Endothelial cell (in vitro differentiated cells): ENCODE results near the gene LMBR1L. TPM values are rescaled to one million over a fixed set of nuclear protein-coding genes. Genes with fewer than 3 reads are reported as not detected.

ENCODE experiments used
- DNase-seq: peaks from one replicate; pipeline ENCODE4 v3.0.0; 2021; ENCODE audit warnings: low spot score
- H3K27ac Mint-ChIP-seq: one replicate; pipeline ENCODE4 v1.8.0; 2021; ENCODE audit warnings: mixed read lengths, inconsistent platforms; ENCODE audit not compliant: unreplicated experiment
- H3K27me3 Mint-ChIP-seq: one replicate; pipeline ENCODE4 v1.8.0; 2021; ENCODE audit warnings: mild to moderate bottlenecking, moderate library complexity, mixed read lengths, inconsistent platforms; ENCODE audit not compliant: unreplicated experiment
- H3K36me3 Mint-ChIP-seq: one replicate; pipeline ENCODE4 v1.8.0; 2021; ENCODE audit warnings: mild to moderate bottlenecking, low read depth, mixed read lengths, inconsistent platforms; ENCODE audit not compliant: unreplicated experiment
- H3K4me1 Mint-ChIP-seq: one replicate; pipeline ENCODE4 v1.8.0; 2021; ENCODE audit warnings: mild to moderate bottlenecking, mixed read lengths, inconsistent platforms; ENCODE audit not compliant: unreplicated experiment
- H3K4me3 Mint-ChIP-seq: one replicate; pipeline ENCODE4 v1.8.0; 2021; ENCODE audit warnings: mild to moderate bottlenecking, mixed read lengths, inconsistent platforms; ENCODE audit not compliant: unreplicated experiment
- H3K9me3 Mint-ChIP-seq: one replicate; pipeline ENCODE4 v1.8.0; 2021; ENCODE audit warnings: mixed read lengths, inconsistent platforms; ENCODE audit not compliant: unreplicated experiment
- total RNA-seq: library from RNA; stranded (reverse); fragmentation: NEBNext Ultra II Directional; extraction: Animal tissue kit (Norgen Biotek cat#: 25700); gene quantifications from one replicate; pipeline ENCODE4 v1.2.1, GENCODE V29; 2021; ENCODE audit not compliant: unreplicated experiment
- TF ChIP-seq, protein P1 (sequence below): fragments of 200-600 bp; sonication (generic); IDR thresholded peaks from one replicate; pipeline ENCODE4 v1.5.0; 2021; ENCODE audit warnings: antibody characterized with exemption; ENCODE audit not compliant: unreplicated experiment

LMBR1L gene
- total RNA-seq, 1 donor from 2014 or later: 175 TPM

DNA sequence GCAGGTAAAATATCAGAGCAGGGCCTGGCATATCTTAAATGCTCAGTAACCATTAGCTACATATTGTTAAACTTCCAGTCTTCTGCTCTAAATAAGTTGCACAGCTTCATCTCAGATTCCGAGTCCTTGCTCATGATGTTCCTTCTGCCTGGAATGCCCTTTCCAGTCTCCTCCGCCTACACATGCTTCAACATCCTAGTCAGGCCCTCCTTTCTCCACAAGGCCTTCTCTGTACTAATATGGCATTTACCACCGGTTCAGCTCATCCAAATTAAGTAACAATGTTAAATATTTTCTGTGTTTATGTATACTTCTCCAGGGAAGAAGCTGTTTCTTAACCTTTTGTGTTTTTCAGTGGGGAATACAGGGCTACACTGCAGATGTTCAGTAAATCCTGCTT is 24.5 kb downstream of the LMBR1L start:
- peaks cover 14% of the 10 kb centered on the region for H3K27me3 Mint-ChIP-seq
- no peak for DNase-seq
- no peak overlapping the region for H3K27ac Mint-ChIP-seq
- TF ChIP-seq, protein P1, sequence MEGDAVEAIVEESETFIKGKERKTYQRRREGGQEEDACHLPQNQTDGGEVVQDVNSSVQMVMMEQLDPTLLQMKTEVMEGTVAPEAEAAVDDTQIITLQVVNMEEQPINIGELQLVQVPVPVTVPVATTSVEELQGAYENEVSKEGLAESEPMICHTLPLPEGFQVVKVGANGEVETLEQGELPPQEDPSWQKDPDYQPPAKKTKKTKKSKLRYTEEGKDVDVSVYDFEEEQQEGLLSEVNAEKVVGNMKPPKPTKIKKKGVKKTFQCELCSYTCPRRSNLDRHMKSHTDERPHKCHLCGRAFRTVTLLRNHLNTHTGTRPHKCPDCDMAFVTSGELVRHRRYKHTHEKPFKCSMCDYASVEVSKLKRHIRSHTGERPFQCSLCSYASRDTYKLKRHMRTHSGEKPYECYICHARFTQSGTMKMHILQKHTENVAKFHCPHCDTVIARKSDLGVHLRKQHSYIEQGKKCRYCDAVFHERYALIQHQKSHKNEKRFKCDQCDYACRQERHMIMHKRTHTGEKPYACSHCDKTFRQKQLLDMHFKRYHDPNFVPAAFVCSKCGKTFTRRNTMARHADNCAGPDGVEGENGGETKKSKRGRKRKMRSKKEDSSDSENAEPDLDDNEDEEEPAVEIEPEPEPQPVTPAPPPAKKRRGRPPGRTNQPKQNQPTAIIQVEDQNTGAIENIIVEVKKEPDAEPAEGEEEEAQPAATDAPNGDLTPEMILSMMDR: no peak
- H3K4me1 Mint-ChIP-seq: peaks cover 18% of the 10 kb centered on the region
- no peak overlapping the region for H3K4me3 Mint-ChIP-seq
- no peaks in the 10 kb centered on the region for H3K36me3 Mint-ChIP-seq
- H3K9me3 Mint-ChIP-seq: no peaks in the 10 kb centered on the region

DNA sequence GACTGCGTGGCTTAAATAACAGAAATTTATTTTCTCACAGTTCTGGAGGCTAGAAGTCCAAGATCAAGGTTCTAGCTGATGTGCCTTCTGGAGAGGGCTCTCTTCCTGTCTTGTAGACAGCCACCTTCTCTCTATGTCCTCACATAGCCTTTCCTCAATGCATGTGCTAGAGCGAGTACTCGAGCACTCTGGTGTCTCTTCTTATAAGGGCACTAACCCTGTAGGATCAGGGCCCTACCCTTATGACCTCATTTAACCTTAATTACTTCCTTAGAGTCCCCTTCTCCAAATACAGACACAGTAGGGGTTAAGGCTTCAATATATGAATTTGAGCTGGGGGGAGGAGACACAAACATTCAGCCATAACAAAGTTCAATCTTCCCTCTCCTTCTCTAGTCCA is 26.2 kb downstream of the LMBR1L start:
- H3K9me3 Mint-ChIP-seq: no peaks in the 10 kb centered on the region
- H3K27ac Mint-ChIP-seq: no peak overlapping the region
- H3K4me3 Mint-ChIP-seq: no peak overlapping the region
- no peaks in the 10 kb centered on the region for H3K36me3 Mint-ChIP-seq
- TF ChIP-seq, protein P1: no peak
- DNase-seq: no peak
- peaks cover 9% of the 10 kb centered on the region for H3K4me1 Mint-ChIP-seq
- peaks cover 11% of the 10 kb centered on the region for H3K27me3 Mint-ChIP-seq

DNA sequence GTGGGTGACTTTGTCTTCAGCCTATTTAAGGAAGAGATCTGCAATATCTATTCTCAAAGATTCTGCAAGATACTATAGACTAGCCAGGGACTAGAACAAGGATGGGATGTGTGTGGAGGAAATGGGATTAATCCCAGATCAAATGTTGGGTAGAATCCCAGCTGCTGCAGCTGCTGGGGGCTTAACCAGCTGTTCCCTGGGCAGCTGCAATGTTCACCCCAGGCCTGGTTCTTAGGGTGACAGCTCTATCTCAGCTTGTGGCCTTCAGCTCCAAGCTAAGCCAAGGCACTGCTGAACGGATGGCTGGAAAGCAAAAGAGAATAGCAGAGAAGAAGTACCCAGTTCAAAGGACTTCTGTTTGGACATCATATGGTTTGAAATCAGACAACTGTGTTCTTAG is 30.9 kb downstream of the LMBR1L start:
- no peak overlapping the region for H3K27ac Mint-ChIP-seq
- H3K9me3 Mint-ChIP-seq: no peaks in the 10 kb centered on the region
- H3K36me3 Mint-ChIP-seq: no peaks in the 10 kb centered on the region
- no peaks in the 10 kb centered on the region for H3K4me1 Mint-ChIP-seq
- H3K4me3 Mint-ChIP-seq: no peak overlapping the region
- no peak for DNase-seq
- TF ChIP-seq, protein P1: no peak
- peaks cover 3% of the 10 kb centered on the region for H3K27me3 Mint-ChIP-seq

DNA sequence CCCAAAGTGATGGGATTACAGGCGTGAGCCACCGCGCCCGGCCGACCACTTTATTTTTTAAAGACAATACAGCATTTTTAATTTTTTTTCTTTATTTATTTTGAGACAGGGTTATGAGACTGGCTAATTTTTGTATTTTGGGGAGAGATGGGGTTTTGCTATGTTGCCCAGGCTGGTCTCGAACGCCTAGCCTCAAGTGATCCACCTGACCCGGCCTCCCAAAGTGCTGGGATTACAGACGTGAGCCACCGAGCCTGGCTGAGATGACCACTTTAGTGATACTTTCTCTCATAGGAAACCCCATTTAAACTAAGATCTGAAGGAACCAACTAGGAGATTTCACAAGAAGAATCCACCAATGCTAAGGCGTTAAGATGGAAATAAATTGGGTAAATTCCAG is 39.7 kb downstream of the LMBR1L start:
- no peaks in the 10 kb centered on the region for H3K36me3 Mint-ChIP-seq
- no peaks in the 10 kb centered on the region for H3K9me3 Mint-ChIP-seq
- no peak overlapping the region for H3K4me3 Mint-ChIP-seq
- no peak for DNase-seq
- H3K4me1 Mint-ChIP-seq: peaks cover 5% of the 10 kb centered on the region
- H3K27me3 Mint-ChIP-seq: no peaks in the 10 kb centered on the region
- no peak overlapping the region for H3K27ac Mint-ChIP-seq
- TF ChIP-seq, protein P1: no peak

DNA sequence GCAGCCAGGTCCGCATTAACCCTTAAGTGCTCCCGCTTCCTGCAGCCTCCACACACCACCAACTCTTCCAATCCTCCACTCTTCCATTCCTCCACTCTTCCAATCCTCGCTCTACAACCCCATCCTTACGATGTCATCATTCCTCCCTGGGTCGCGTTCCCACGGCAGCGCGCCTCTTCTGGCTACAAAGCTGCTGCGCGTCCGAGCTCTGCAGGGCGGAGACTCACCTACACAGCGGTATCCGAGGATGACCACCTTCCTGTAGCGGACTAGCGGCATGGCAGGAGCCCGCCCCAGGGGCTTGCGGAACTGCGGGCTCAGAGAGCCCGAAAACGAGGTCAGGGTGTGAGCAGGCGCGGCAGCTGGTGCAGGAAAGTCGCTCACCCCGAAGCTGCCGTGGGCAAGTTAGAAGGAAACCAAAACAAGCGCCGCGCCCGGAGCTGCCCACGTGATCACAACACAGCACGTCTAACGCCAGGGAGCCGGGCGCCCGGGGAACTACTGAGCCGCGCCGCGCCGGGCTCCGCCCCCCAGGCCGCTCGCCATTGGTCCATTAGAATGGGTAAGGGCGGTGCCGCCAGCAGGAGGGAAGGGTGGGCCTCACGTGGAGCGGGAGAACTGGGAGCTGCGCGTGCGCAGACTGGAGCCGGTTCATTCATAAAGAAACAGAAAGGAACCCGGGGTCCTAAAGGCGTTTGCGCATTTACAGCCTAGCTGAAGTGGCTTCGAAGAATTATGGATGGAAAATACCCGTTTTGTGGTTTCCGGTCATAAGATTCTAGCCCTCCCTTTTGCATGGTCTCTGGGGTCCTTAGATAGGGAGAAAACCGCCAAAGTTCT is 40.9 kb downstream of the LMBR1L start, which contains the start of gene RHEBL1:
RHEBL1 (minus strand) TSS at position 473 of the 840 bp plus-strand sequence; CDS start at position 279, 194 bp downstream.
- no peaks in the 10 kb centered on the region for H3K36me3 Mint-ChIP-seq
- no peaks in the 10 kb centered on the region for H3K27me3 Mint-ChIP-seq
- TF ChIP-seq, protein P1: no peak
- H3K4me3 Mint-ChIP-seq: peak within 1 kb of the TSS; percentile 99
- peaks cover 5% of the 10 kb centered on the region for H3K4me1 Mint-ChIP-seq
- DNase-seq: peak; percentile 98
- no peaks in the 10 kb centered on the region for H3K9me3 Mint-ChIP-seq
- peak within 1 kb of the TSS; percentile 58 for H3K27ac Mint-ChIP-seq
